NCI-H187 treated with DMSO at 0.1 percent for 48 hours (cell line): ENCODE measurements around the gene ART3.

Experiments used
- DNase-seq: peaks from one replicate; lab custom pipeline; 2025; lab: John Stamatoyannopoulos, UW

ART3 gene

GRCh38 chr4:76148142-76148865 is 73.8 kb downstream of the ART3 start, which contains the start of gene NUP54:
NUP54 (minus strand) TSS chr4:76148397; CDS start chr4:76148374, 23 bp downstream.
- peak; percentile 79 for DNase-seq

- DNase-seq, result no peak
Measured at GRCh38 chr4:76153356-76153755, 78.8 kb downstream of the ART3 start.

GRCh38 chr4:76155979-76156378 is 81.5 kb downstream of the ART3 start:
- no peak for DNase-seq

- no peak for DNase-seq
Measured at GRCh38 chr4:76156635-76157034, 82.1 kb downstream of the ART3 start.

GRCh38 chr4:76160355-76160754 is 85.8 kb downstream of the ART3 start:
- DNase-seq, result no peak
